Breast epithelium (tissue), 3 donors: ENCODE data around the gene USO1.
"Not testable (repeated sequence)": the region's sequence is repeated elsewhere in the genome, so short reads cannot be mapped to it uniquely, and the experiment has no call there.

Source experiments
- CTCF ChIP-seq, 3 donors: fragments of 450-650 bp; IDR thresholded peaks; one replicate each; pipeline ENCODE4 v1.5.1; 2016 to 2017; ENCODE audit warnings: antibody characterized with exemption in 3 of 3, mild to moderate bottlenecking in 3 of 3, moderate library complexity in 3 of 3
- POLR2A ChIP-seq: fragments of 450-650 bp; IDR thresholded peaks from one replicate; pipeline ENCODE4 v1.6.1; 2016; ENCODE audit warnings: antibody characterized with exemption, mild to moderate bottlenecking, moderate library complexity
- POLR2AphosphoS5 ChIP-seq, 3 donors: sonication (generic); formaldehyde crosslinking; IDR thresholded peaks; one replicate each; pipeline ENCODE4 v1.6.1; 2017; ENCODE audit warnings: antibody characterized with exemption in 3 of 3

GRCh38 chr4:75725942-75726538 is 1.7 kb downstream of the USO1 start:
- TF ChIP-seq CTCF (IDR thresholded peaks at IDR 0.05); POLR2AphosphoS5 (IDR thresholded peaks at IDR 0.05); POLR2A: not testable (repeated sequence)
